Right lobe of liver (tissue), 6 donors: ENCODE measurements around the gene CD300C. TPM values are rescaled to one million over a fixed set of nuclear protein-coding genes. Genes with fewer than 3 reads are reported as not detected.
A peak's percentile ranks its signal among the peaks of the same experiment; 100 is the strongest.

ENCODE experiments used
- ATAC-seq, 4 donors: fragments of 200-7000 bp; cut with Tn5 transposase; one replicate each; pipeline ENCODE4 v1.9.1; 2020; ENCODE audit warnings: mild to moderate bottlenecking in 4 of 4, moderate library complexity in 4 of 4
- DNase-seq, 3 donors: peaks; one replicate each; pipeline ENCODE4 v3.0.0-alpha.2; 2020
- H3K27ac ChIP-seq, 3 donors: fragments of 200-600 bp; one replicate each; pipeline ENCODE4 v1.8.0; 2022
- H3K27me3 ChIP-seq, 2 donors: fragments of 200-600 bp; one replicate each; pipeline ENCODE4 v1.8.0; 2022
- H3K36me3 ChIP-seq, 4 donors: fragments of 200-600 bp; sonication (generic) in 1 of 4; one replicate each; pipeline versions ENCODE4 v1.5.1 to v1.8.0; 2017 to 2022; ENCODE audit warnings: control low read depth in 1 of 4
- H3K4me1 ChIP-seq, 4 donors: fragments of 200-600 bp; sonication (generic) in 1 of 4; one replicate each; pipeline versions ENCODE4 v1.5.1 to v1.8.0; 2017 to 2022; ENCODE audit warnings: control low read depth in 1 of 4
- H3K4me3 ChIP-seq, 3 donors: fragments of 200-600 bp; one replicate each; pipeline ENCODE4 v1.8.0; 2022
- H3K9me3 ChIP-seq, 4 donors: fragments of 200-600 bp; sonication (generic) in 1 of 4; one replicate each; pipeline versions ENCODE4 v1.5.1 to v1.8.0; 2017 to 2022; ENCODE audit warnings: control low read depth in 1 of 4
- CTCF ChIP-seq, 4 donors: fragments of 200-600 bp in 3 of 4; fragments of 450-650 bp in 1 of 4; IDR thresholded peaks; one replicate each; pipeline versions ENCODE4 v1.5.1 to v1.8.0; 2016 to 2022; ENCODE audit warnings: antibody characterized with exemption in 4 of 4, mild to moderate bottlenecking in 2 of 4
- POLR2A ChIP-seq: fragments of 450-650 bp; IDR thresholded peaks from one replicate; pipeline ENCODE4 v1.6.1; 2017; ENCODE audit warnings: antibody characterized with exemption, mild to moderate bottlenecking
- WGBS: methylation state at CpG from one replicate; pipeline ENCODE4 v1.1.6; 2018; ENCODE audit warnings: low coverage, low lambda C conversion rate; ENCODE audit not compliant: insufficient coverage; ENCODE audit errors: missing lambda C conversion rate; 5-methylcytosine and 5-hydroxymethylcytosine counted together
- intact Hi-C, 2 donors: fragments of 100-400 bp; cut with DNase I; formaldehyde crosslinking; loops; one replicate each; pipeline versions ENCODE4 v1.11.2 to v1.14.1; 2022
- total RNA-seq, 6 experiments: library from RNA; depleted of rRNA in 2 of 6; stranded (reverse); fragments of >200 nt in 2 of 6; fragmentation: NEBNext Ultra II Directional in 3 of 6; extraction: Animal tissue kit (Norgen Biotek cat#: 25700) in 3 of 6; gene quantifications; one replicate each; pipeline versions ENCODE4 v1.1.0 to v1.2.4, GENCODE V29; 2016 to 2023
- donor health status: DM: no; HTN: yes; CAD: no.
- donor health status: DM: no; HTN: no; CAD: no.
- donor health status: DM: no; HTN: no; CAD: no.
- donor health status: DM: no; HTN: yes; CAD: no.
- donor health status: DM: no; HTN: yes; CAD: no.

CD300C gene
- total RNA-seq, 6 experiments from 2014 or later = 0.22 to 2.7 (median 0.41) TPM

- 17% methylated on average over 5 of the region's 7 CpGs for WGBS
- intact Hi-C loops = no loop called here
- no peak for ATAC-seq
Measured at GRCh38 chr17:74555427-74555940, 9.6 kb upstream of the CD300C start.

GRCh38 chr17:74554909-74555308, 9.0 kb upstream of the CD300C start:
- WGBS = 48% methylated on average over 6 of the region's 6 CpGs
- H3K27me3 ChIP-seq = no peaks in the 10 kb centered on the region
- no peak overlapping the region for H3K4me3 ChIP-seq
- H3K4me1 ChIP-seq = no peaks in the 10 kb centered on the region
- H3K9me3 ChIP-seq = no peaks in the 10 kb centered on the region
- H3K27ac ChIP-seq = no peak overlapping the region
- TF ChIP-seq CTCF (IDR thresholded peaks at IDR 0.05) (no peak), POLR2A (no peak)
- intact Hi-C loops = no loop called here
- no peaks in the 10 kb centered on the region for H3K36me3 ChIP-seq
- ATAC-seq (peak in 2 of 4 donors; percentile 41 to 56), DNase-seq (no peak)

More at GRCh38 chr17:74555427-74555940, 9.6 kb upstream of the CD300C start:
- no peak for TF ChIP-seq CTCF (IDR thresholded peaks at IDR 0.05)
- no peaks in the 10 kb centered on the region for H3K27me3 ChIP-seq
- no peak for DNase-seq
- H3K4me1 ChIP-seq = no peaks in the 10 kb centered on the region
- no peak overlapping the region for H3K4me3 ChIP-seq
- H3K27ac ChIP-seq = no peak overlapping the region
- no peaks in the 10 kb centered on the region for H3K9me3 ChIP-seq
- H3K36me3 ChIP-seq = no peaks in the 10 kb centered on the region

GRCh38 chr17:74552037-74552436, 6.1 kb upstream of the CD300C start:
- H3K9me3 ChIP-seq = no peaks in the 10 kb centered on the region
- H3K4me3 ChIP-seq = no peak overlapping the region
- no peaks in the 10 kb centered on the region for H3K4me1 ChIP-seq
- intact Hi-C loops = no loop called here
- no peaks in the 10 kb centered on the region for H3K36me3 ChIP-seq
- DNase-seq (no peak), ATAC-seq (no peak)
- WGBS = 16% methylated on average over 4 of the region's 7 CpGs
- H3K27me3 ChIP-seq = no peaks in the 10 kb centered on the region
- no peak overlapping the region for H3K27ac ChIP-seq
- TF ChIP-seq CTCF (IDR thresholded peaks at IDR 0.05) (no peak), POLR2A (no peak)

- Histone ChIP-seq H3K4me1 (no peaks in the 10 kb centered on the region), H3K4me3 (no peak overlapping the region), H3K27ac (no peak overlapping the region), H3K36me3 (no peaks in the 10 kb centered on the region), H3K9me3 (no peaks in the 10 kb centered on the region), H3K27me3 (no peaks in the 10 kb centered on the region)
- intact Hi-C loops = no loop called here
- TF ChIP-seq CTCF (IDR thresholded peaks at IDR 0.05) = no peak
- no peak for TF ChIP-seq POLR2A
- ATAC-seq (no peak), DNase-seq (no peak)
- 68% methylated on average over 5 of the region's 15 CpGs for WGBS
Measured at GRCh38 chr17:74550602-74551001, 4.7 kb upstream of the CD300C start.

- Histone ChIP-seq H3K27ac (no peak overlapping the region), H3K4me3 (no peak overlapping the region), H3K9me3 (no peaks in the 10 kb centered on the region), H3K4me1 (no peaks in the 10 kb centered on the region), H3K36me3 (no peaks in the 10 kb centered on the region), H3K27me3 (no peaks in the 10 kb centered on the region)
- WGBS = no CpG with 5 or more reads among the region's 7 CpGs
- ATAC-seq = no peak
- intact Hi-C loops = no loop called here
- TF ChIP-seq POLR2A = no peak
- no peak for TF ChIP-seq CTCF (IDR thresholded peaks at IDR 0.05)
- no peak for DNase-seq
Measured at GRCh38 chr17:74549343-74549742, 3.4 kb upstream of the CD300C start.
